GM12874 (cell line): Measurements from ENCODE around the gene KCNQ5.

Source experiments
- TF ChIP-seq, protein P1 (sequence below): IDR thresholded peaks from 2 replicates; pipeline ENCODE4 v1.5.1; 2011; ENCODE audit warnings: low read depth, mild to moderate bottlenecking, control low read depth, low read length, moderate library complexity; ENCODE audit not compliant: insufficient read depth

KCNQ5 gene

GRCh38 chr6:72968704-72969103, 346.8 kb downstream of the KCNQ5 start:
- TF ChIP-seq, protein P1, sequence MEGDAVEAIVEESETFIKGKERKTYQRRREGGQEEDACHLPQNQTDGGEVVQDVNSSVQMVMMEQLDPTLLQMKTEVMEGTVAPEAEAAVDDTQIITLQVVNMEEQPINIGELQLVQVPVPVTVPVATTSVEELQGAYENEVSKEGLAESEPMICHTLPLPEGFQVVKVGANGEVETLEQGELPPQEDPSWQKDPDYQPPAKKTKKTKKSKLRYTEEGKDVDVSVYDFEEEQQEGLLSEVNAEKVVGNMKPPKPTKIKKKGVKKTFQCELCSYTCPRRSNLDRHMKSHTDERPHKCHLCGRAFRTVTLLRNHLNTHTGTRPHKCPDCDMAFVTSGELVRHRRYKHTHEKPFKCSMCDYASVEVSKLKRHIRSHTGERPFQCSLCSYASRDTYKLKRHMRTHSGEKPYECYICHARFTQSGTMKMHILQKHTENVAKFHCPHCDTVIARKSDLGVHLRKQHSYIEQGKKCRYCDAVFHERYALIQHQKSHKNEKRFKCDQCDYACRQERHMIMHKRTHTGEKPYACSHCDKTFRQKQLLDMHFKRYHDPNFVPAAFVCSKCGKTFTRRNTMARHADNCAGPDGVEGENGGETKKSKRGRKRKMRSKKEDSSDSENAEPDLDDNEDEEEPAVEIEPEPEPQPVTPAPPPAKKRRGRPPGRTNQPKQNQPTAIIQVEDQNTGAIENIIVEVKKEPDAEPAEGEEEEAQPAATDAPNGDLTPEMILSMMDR: no peak

GRCh38 chr6:72969666-72970065, 347.8 kb downstream of the KCNQ5 start:
- TF ChIP-seq, protein P1: no peak

- TF ChIP-seq, protein P1: no peak
These were observed 350.7 kb downstream of the KCNQ5 start for GRCh38 chr6:72972579-72972978.

GRCh38 chr6:72974276-72974675, 352.4 kb downstream of the KCNQ5 start:
- TF ChIP-seq, protein P1: no peak

GRCh38 chr6:72975352-72975752, 353.5 kb downstream of the KCNQ5 start:
- TF ChIP-seq, protein P1: no peak

DNA sequence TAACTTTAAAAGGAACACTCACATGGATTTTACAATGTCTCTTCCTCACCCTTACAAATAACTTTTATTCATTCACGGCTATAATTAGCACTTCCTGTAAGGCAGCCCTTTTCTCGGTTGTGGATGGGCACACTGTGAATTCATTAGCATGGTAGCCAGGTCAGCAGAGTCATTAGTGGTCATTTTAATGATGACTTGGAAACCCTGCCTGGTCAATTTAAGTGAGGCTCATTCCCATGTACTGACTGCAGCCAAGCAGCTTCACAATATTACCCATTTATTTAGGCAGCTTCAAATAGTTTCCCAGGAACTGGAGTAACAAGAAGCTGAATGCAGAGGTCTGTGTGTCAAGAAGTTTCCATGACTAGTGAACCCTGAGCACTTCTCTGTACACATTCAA, 354.6 kb downstream of the KCNQ5 start:
- TF ChIP-seq, protein P1: no peak

DNA sequence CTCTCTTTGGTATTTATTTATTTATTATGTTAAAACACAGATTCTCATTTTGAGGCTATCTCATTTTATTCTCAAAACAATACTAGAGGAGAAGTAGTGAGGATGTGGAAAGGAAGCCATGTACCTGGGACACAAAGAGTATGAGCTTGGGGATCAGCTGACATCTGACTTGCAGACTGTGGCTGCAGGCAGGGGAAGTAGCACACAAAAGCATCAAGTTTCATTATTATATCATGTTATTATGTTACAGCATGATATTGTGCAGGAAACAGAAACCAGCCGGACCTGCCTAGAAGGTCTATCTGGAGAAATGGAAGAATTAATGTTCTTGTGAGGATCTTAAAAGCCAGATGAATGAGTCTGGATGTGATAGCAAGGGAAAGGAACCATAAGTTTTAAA, 355.2 kb downstream of the KCNQ5 start:
- TF ChIP-seq, protein P1: no peak
